GM18868 (cell line): Measurements from ENCODE around the gene MPPED2.

ENCODE experiments used
- ATAC-seq: cut with Tn5 transposase; IDR thresholded peaks from one replicate; pipeline ENCODE4 v1.9.1; 2021; ENCODE audit warnings: mild to moderate bottlenecking, moderate library complexity; ENCODE audit not compliant: unreplicated experiment

MPPED2 gene

GRCh38 chr11:30488304-30488998 is 97.7 kb downstream of the MPPED2 start:
- ATAC-seq, result no peak

DNA sequence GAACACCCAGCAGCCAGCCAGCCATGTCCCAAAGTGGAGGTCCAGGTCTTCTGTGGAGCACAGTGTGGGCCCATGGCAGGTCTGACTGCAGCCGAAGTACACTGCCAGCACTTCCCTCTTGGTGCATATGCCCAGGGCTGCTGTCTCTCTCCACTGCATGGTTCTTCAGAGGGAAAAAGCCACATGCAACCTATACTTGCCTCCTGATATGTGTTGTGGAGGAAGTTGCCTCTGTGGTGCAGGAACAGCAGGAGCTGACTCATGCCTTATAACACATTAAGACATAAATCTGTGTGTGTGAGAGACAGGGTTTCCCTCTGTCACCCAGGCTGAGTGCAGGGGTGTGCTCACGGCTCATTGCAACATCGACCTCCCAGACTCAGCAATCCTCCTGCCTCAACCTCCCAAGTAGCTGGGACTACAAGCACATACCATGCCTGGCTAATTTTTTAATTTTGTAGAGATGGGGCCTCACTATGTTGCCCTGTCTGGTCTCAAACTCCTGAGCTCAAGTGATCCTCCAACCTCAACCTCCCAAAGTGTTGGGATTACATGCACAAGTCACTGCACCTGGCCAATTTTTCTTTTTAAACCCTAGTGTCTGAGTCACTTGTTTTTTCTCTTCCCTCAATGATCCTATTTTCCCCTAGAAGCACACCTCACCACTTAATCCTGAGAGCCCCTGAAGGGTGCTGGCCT is 98.8 kb downstream of the MPPED2 start:
- no peak for ATAC-seq

- no peak for ATAC-seq
These were observed 100.4 kb downstream of the MPPED2 start for GRCh38 chr11:30485756-30486155.

GRCh38 chr11:30485222-30485621 is 100.9 kb downstream of the MPPED2 start:
- no peak for ATAC-seq

GRCh38 chr11:30483056-30483455 is 103.1 kb downstream of the MPPED2 start:
- no peak for ATAC-seq

GRCh38 chr11:30481796-30482195 is 104.4 kb downstream of the MPPED2 start:
- no peak for ATAC-seq

DNA sequence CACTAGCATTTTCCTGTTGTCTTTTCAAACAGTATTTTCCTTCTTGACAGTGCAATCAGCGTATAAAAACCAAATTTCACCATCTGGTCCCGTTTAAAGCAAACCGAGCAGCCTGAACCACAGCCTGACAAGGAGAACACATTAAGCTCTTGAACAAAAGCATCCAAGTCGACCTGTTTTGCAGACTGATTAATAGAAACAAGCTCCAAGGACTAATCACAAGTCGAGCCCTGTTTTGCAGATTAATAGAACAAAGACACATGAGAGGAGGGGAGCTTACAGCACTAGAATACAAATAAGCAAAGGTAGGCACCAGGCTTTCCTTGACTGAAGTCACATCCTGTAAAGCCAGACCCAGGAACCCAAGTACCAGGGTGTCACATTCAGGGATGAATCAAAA is 104.8 kb downstream of the MPPED2 start:
- ATAC-seq, result no peak

DNA sequence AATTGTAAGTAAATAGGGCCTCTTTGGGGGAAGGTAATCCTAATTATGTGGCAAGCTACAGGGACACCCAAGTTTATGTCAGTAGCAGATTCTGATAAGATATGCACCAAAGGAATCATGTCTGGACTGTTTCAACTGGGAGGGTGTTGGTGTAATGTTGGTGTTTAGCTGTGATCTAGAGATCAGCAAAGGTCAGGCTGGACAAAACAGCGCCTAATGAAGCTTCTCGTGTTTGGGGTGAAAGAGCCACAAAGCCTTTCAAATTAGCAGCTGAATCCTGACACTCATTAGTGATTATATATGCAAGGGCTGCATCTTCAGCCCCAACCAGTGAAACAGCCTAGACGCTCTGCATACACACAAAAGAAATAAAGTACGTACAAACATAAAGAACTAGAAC is 106.3 kb downstream of the MPPED2 start:
- no peak for ATAC-seq

DNA sequence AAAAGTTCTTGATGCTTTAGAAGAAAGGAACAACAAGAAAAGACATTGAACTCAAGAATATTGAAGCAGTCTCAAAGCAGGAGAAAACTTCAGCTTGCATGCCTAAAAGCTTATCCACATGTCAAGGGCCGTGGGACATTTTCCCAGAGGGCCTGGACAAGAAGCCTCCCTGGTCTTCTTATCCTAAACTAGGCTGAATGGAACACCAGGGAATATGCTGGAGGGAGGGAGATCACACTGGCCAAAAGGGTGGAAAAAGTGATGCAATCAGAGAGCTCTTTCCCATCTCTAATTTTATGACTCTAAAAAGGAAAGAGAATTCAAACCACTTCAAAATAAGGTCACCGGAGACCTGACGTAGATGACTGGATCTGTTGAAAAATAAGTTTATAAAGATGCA is 107.2 kb downstream of the MPPED2 start:
- no peak for ATAC-seq

DNA sequence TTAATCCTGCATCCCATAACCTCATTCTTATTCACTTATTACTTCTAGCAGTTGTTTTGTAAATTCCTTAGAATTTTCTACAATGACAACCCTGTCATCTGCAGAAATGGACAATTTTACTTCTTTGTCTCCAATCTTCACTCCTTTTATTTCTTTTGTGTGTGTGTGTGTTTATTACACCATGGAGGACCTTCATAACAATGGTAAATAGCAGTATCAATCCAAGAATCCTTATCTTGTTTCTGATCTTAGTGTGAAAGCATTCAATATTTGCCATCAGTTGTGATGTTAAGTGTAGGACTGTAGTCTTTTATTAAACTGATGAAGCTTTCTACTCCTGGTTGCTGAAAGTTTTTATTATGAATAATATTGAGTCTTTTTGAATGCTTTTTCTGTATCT is 109.1 kb downstream of the MPPED2 start:
- no peak for ATAC-seq

DNA sequence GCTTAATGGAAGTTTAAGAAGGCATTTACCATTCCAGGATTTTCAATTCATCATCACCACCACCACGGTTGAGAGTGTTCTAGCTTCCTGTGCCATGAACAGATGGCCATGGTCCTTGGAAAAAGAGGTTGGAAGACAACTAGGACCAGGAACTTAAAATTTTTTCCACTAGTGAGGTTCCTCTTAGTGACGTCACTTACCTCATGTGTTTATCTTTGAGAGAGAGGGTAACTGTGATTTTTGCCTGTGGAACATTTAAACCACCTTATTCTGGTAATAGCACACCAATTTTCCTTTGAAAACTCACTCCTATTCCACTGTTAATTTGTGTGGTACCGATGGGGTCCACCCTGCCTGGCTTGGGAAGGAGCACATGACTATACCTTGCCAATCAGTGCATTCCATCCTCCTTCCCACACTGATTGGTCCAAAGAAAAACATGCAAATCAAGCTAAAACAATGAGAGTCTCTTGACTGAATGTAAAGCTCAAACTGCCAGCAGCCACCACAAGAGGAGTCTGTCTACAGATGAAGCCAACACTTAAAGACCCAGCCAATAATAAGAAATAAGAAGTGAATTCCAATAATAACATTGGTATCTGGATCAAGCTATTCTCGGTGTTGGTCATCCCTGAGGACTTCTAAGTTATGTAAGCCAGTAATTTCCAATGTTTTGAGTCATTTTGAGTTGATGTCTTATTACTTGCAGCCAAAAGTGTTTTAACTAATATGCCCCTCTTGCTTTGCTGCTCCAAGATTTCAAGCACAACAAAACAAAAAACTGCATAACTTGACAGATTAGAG is 111.8 kb downstream of the MPPED2 start:
- no peak for ATAC-seq

- ATAC-seq, result no peak
These were observed 114.9 kb downstream of the MPPED2 start for GRCh38 chr11:30471244-30471643.

GRCh38 chr11:30468881-30469280 is 117.3 kb downstream of the MPPED2 start:
- no peak for ATAC-seq

DNA sequence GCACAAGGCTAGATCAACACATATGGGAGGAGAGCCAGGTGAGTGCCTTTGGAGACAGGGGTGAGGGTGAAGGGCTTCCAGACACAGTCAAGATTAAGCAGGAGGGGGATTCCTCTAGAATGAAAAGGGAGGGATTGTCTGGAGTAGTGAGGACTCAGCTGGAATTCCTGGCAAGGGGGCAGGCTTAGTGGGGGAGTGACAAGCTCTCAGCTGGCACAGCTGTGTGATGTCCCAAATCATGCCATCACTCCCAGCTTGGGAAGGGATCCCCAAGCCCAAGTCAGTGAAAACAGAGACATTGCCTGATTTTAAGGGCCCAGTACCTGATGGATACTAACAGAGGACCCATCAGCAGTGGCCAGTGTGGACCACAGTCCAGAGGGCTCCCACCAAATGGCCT is 119.0 kb downstream of the MPPED2 start:
- ATAC-seq, result no peak

DNA sequence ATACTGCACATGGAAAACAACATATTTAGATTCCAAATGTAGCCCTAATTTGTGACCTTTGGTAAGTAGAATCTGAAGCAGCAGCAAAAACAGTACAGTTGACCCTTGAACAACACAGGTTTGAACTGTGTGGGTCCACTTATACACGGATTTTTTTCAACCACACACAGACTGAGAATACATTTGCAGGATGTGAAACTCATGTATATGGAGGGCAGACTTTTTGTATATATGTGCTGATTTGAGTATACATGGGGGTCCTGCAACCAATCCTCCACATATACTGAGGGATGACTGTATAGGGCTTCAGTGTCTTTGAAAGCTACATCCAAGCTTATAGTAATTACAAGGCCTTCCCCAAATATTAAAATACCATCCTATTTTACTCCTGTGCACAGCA is 120.5 kb downstream of the MPPED2 start:
- ATAC-seq, result no peak

- ATAC-seq, result no peak
These were observed 121.0 kb downstream of the MPPED2 start for GRCh38 chr11:30465192-30465591.

DNA sequence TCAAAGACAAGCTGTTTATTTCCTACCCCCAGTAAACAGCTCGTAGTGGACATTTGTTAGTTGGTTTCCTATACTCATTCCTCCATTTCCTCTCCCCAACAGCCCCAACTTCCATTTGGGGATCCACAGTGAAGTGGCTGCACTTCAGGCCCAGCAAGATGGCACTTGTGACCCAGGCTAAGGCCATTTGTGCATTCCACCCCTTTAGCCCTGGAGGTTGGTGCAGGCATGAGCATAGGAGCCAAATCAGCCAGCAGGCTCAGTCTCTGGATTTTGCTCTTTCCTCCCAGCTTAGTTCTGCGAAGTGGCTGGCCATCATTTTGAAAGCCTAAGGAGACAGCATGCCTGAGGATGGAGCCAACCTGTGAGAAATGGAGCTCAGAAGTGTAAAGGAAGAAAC is 122.9 kb downstream of the MPPED2 start:
- ATAC-seq, result no peak

- ATAC-seq, result no peak
These were observed 123.7 kb downstream of the MPPED2 start for GRCh38 chr11:30462421-30462820.

- no peak for ATAC-seq
These were observed 126.3 kb downstream of the MPPED2 start for GRCh38 chr11:30459821-30460220.

- ATAC-seq, result no peak
These were observed 126.8 kb downstream of the MPPED2 start for GRCh38 chr11:30459306-30459705.

GRCh38 chr11:30458541-30458940 is 127.6 kb downstream of the MPPED2 start:
- no peak for ATAC-seq

GRCh38 chr11:30457087-30457486 is 129.1 kb downstream of the MPPED2 start:
- ATAC-seq, result no peak
